Measurements from ENCODE around the gene TRABD2B.

Gene TRABD2B

GRCh38 chr1:47914952-47915676 lies 82.1 kb downstream of the TRABD2B start:
- H3K4me1 ChIP-seq (ENCODE audit: control insufficient read depth in 2 of 2, insufficient read depth in 1 of 2, low read depth in 1 of 2, low read length in 2 of 2): peaks cover 0 to 35% of the 10 kb centered on the region in 2 donors
- H2AFZ ChIP-seq (ENCODE audit: low read length): no peak overlapping the region
- no peak overlapping the region for H3K27ac ChIP-seq (replicated peaks; ENCODE audit: low read length)
- H2AK5ac ChIP-seq (ENCODE audit: low read depth, low read length): no peak overlapping the region
- no peak overlapping the region for H4K8ac ChIP-seq (ENCODE audit: low read depth, low read length)
- H3K79me1 ChIP-seq (ENCODE audit: low read depth, low read length): no peaks in the 10 kb centered on the region
- H2BK120ac ChIP-seq (ENCODE audit: low read depth, low read length): no peak overlapping the region
- H3K9ac ChIP-seq (ENCODE audit: low read depth, low read length, poor library complexity): no peak overlapping the region
- H3K9me3 ChIP-seq (replicated peaks in 1 of 2; ENCODE audit: control insufficient read depth in 2 of 2, insufficient read depth in 1 of 2, low read depth in 1 of 2, low read length in 2 of 2): no peaks in the 10 kb centered on the region
- H3K4me3 ChIP-seq (ENCODE audit: low read length in 2 of 2): no peak overlapping the region
- no peak for DNase-seq (ENCODE audit: low spot score)
- peak overlapping the region; percentile 62 for H2BK5ac ChIP-seq (ENCODE audit: low read length)
- H2BK15ac ChIP-seq (ENCODE audit: low read length): no peak overlapping the region
- no CpG with 5 or more reads among the region's 8 CpGs for WGBS, 2 donors (ENCODE audit: extremely low coverage in 2 of 2, insufficient read length in 2 of 2, insufficient replicate concordance in 1 of 2)
- no peak overlapping the region for H3K4ac ChIP-seq (ENCODE audit: low read length)
- no peak overlapping the region for H3K23ac ChIP-seq (ENCODE audit: low read depth, low read length, poor library complexity)
- H3K36me3 ChIP-seq (replicated peaks in 1 of 2; ENCODE audit: control insufficient read depth in 2 of 2, insufficient read depth in 2 of 2, low read length in 2 of 2): no peaks in the 10 kb centered on the region
- no peak overlapping the region for H3K18ac ChIP-seq (ENCODE audit: low read length)
- no peak overlapping the region for H4K91ac ChIP-seq (ENCODE audit: low read depth, low read length, poor library complexity)
- no peak overlapping the region for H3K14ac ChIP-seq (ENCODE audit: low read length)
- H3K4me2 ChIP-seq (ENCODE audit: insufficient read depth, low read length, poor library complexity, severe bottlenecking): no peak overlapping the region
- H2BK12ac ChIP-seq (ENCODE audit: low read length): no peak overlapping the region
- no peaks in the 10 kb centered on the region for H3K27me3 ChIP-seq (ENCODE audit: control insufficient read depth in 3 of 3, insufficient read depth in 3 of 3, low read depth in 1 of 3, low read length in 3 of 3)

GRCh38 chr1:47914218-47914938 lies 82.8 kb downstream of the TRABD2B start:
- H3K27ac ChIP-seq (replicated peaks; ENCODE audit: low read length): no peak overlapping the region
- H2BK120ac ChIP-seq (ENCODE audit: low read depth, low read length): no peak overlapping the region
- no peaks in the 10 kb centered on the region for H3K27me3 ChIP-seq (ENCODE audit: control insufficient read depth in 3 of 3, insufficient read depth in 3 of 3, low read depth in 1 of 3, low read length in 3 of 3)
- peak overlapping the region; percentile 21 for H2AK5ac ChIP-seq (ENCODE audit: low read depth, low read length)
- WGBS, 2 donors (ENCODE audit: extremely low coverage in 2 of 2, insufficient read length in 2 of 2, insufficient replicate concordance in 1 of 2): no CpG with 5 or more reads among the region's 13 CpGs
- no peak overlapping the region for H3K23ac ChIP-seq (ENCODE audit: low read depth, low read length, poor library complexity)
- no peak for DNase-seq (ENCODE audit: low spot score)
- H4K8ac ChIP-seq (ENCODE audit: low read depth, low read length): no peak overlapping the region
- H3K4ac ChIP-seq (ENCODE audit: low read length): no peak overlapping the region
- peak overlapping the region; percentile 41 for H2BK15ac ChIP-seq (ENCODE audit: low read length)
- H3K4me2 ChIP-seq (ENCODE audit: insufficient read depth, low read length, poor library complexity, severe bottlenecking): no peak overlapping the region
- no peaks in the 10 kb centered on the region for H3K9me3 ChIP-seq (replicated peaks in 1 of 2; ENCODE audit: control insufficient read depth in 2 of 2, insufficient read depth in 1 of 2, low read depth in 1 of 2, low read length in 2 of 2)
- H4K91ac ChIP-seq (ENCODE audit: low read depth, low read length, poor library complexity): no peak overlapping the region
- H3K4me3 ChIP-seq (ENCODE audit: low read length in 2 of 2): no peak overlapping the region
- H3K36me3 ChIP-seq (replicated peaks in 1 of 2; ENCODE audit: control insufficient read depth in 2 of 2, insufficient read depth in 2 of 2, low read length in 2 of 2): no peaks in the 10 kb centered on the region
- peak overlapping the region; percentile 6 for H2BK12ac ChIP-seq (ENCODE audit: low read length)
- H3K79me1 ChIP-seq (ENCODE audit: low read depth, low read length): no peaks in the 10 kb centered on the region
- H3K9ac ChIP-seq (ENCODE audit: low read depth, low read length, poor library complexity): no peak overlapping the region
- H2BK5ac ChIP-seq (ENCODE audit: low read length): no peak overlapping the region
- no peak overlapping the region for H2AFZ ChIP-seq (ENCODE audit: low read length)
- H3K4me1 ChIP-seq (ENCODE audit: control insufficient read depth in 2 of 2, insufficient read depth in 1 of 2, low read depth in 1 of 2, low read length in 2 of 2): peaks cover 0 to 35% of the 10 kb centered on the region in 2 donors
- H3K18ac ChIP-seq (ENCODE audit: low read length): peak overlapping the region; percentile 39
- no peak overlapping the region for H3K14ac ChIP-seq (ENCODE audit: low read length)

DNA sequence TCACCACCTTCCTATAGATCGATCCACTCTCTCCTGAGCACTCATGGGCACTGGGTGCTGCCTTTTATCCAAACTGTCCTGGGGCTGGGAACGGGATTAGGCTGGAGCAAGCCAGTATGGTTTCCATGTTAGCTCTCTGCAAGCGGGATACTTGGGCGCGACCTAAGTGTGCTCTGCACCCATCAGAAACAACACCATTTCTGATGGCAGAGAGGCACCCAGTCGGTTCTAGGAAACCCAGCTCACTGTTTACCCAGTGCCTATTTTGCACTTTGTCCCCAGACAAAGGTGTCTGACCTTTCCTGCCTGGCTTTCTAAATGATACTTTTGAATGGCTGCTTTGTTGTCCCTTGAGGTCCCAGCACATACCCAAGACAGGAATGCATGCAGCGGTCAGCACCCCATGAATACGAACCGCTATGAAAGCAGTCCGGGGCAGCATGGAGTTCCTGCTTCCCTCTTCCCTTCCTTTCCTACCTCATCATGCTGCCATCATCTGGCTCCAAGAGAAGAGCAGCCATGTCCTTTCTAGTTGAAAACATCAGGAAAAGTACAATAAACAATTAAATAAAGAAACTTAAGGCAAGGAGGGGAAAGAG lies 83.9 kb downstream of the TRABD2B start:
- H4K91ac ChIP-seq (ENCODE audit: low read depth, low read length, poor library complexity): no peak overlapping the region
- H2AFZ ChIP-seq (ENCODE audit: low read length): no peak overlapping the region
- no peak overlapping the region for H3K4ac ChIP-seq (ENCODE audit: low read length)
- H3K4me2 ChIP-seq (ENCODE audit: insufficient read depth, low read length, poor library complexity, severe bottlenecking): no peak overlapping the region
- H3K14ac ChIP-seq (ENCODE audit: low read length): no peak overlapping the region
- H2BK15ac ChIP-seq (ENCODE audit: low read length): no peak overlapping the region
- DNase-seq (ENCODE audit: low spot score): no peak
- no peaks in the 10 kb centered on the region for H3K9me3 ChIP-seq (replicated peaks in 1 of 2; ENCODE audit: control insufficient read depth in 2 of 2, insufficient read depth in 1 of 2, low read depth in 1 of 2, low read length in 2 of 2)
- no peak overlapping the region for H2BK12ac ChIP-seq (ENCODE audit: low read length)
- H3K18ac ChIP-seq (ENCODE audit: low read length): peak overlapping the region; percentile 6
- no peaks in the 10 kb centered on the region for H3K36me3 ChIP-seq (replicated peaks in 1 of 2; ENCODE audit: control insufficient read depth in 2 of 2, insufficient read depth in 2 of 2, low read length in 2 of 2)
- no peaks in the 10 kb centered on the region for H3K79me1 ChIP-seq (ENCODE audit: low read depth, low read length)
- H2AK5ac ChIP-seq (ENCODE audit: low read depth, low read length): peak overlapping the region; percentile 77
- H3K23ac ChIP-seq (ENCODE audit: low read depth, low read length, poor library complexity): no peak overlapping the region
- H2BK120ac ChIP-seq (ENCODE audit: low read depth, low read length): no peak overlapping the region
- no peak overlapping the region for H3K4me3 ChIP-seq (ENCODE audit: low read length in 2 of 2)
- no CpG with 5 or more reads among the region's 10 CpGs for WGBS, 2 donors (ENCODE audit: extremely low coverage in 2 of 2, insufficient read length in 2 of 2, insufficient replicate concordance in 1 of 2)
- H3K27ac ChIP-seq (replicated peaks; ENCODE audit: low read length): no peak overlapping the region
- H3K4me1 ChIP-seq (ENCODE audit: control insufficient read depth in 2 of 2, insufficient read depth in 1 of 2, low read depth in 1 of 2, low read length in 2 of 2): peaks cover 0 to 35% of the 10 kb centered on the region in 2 donors
- H2BK5ac ChIP-seq (ENCODE audit: low read length): peak overlapping the region; percentile 26
- peaks cover 0 to 3% (median 0%) of the 10 kb centered on the region in 3 experiments for H3K27me3 ChIP-seq (ENCODE audit: control insufficient read depth in 3 of 3, insufficient read depth in 3 of 3, low read depth in 1 of 3, low read length in 3 of 3)
- no peak overlapping the region for H4K8ac ChIP-seq (ENCODE audit: low read depth, low read length)
- no peak overlapping the region for H3K9ac ChIP-seq (ENCODE audit: low read depth, low read length, poor library complexity)

- no peak for DNase-seq (ENCODE audit: low spot score)
- H3K4ac ChIP-seq (ENCODE audit: low read length): no peak overlapping the region
- H3K18ac ChIP-seq (ENCODE audit: low read length): peak overlapping the region; percentile 81
- peak overlapping the region; percentile 26 for H2BK5ac ChIP-seq (ENCODE audit: low read length)
- no peak overlapping the region for H2BK12ac ChIP-seq (ENCODE audit: low read length)
- no CpG with 5 or more reads among the region's 4 CpGs for WGBS, 2 donors (ENCODE audit: extremely low coverage in 2 of 2, insufficient read length in 2 of 2, insufficient replicate concordance in 1 of 2)
- peak overlapping the region; percentile 77 for H2AK5ac ChIP-seq (ENCODE audit: low read depth, low read length)
- H3K14ac ChIP-seq (ENCODE audit: low read length): no peak overlapping the region
- H4K8ac ChIP-seq (ENCODE audit: low read depth, low read length): no peak overlapping the region
- peak overlapping the region; percentile 22 for H2BK15ac ChIP-seq (ENCODE audit: low read length)
- no peak overlapping the region for H3K9ac ChIP-seq (ENCODE audit: low read depth, low read length, poor library complexity)
- no peak overlapping the region for H4K91ac ChIP-seq (ENCODE audit: low read depth, low read length, poor library complexity)
- H3K27ac ChIP-seq (replicated peaks; ENCODE audit: low read length): no peak overlapping the region
- peaks cover 0 to 5% (median 0%) of the 10 kb centered on the region in 3 experiments for H3K27me3 ChIP-seq (ENCODE audit: control insufficient read depth in 3 of 3, insufficient read depth in 3 of 3, low read depth in 1 of 3, low read length in 3 of 3)
- no peak overlapping the region for H3K4me3 ChIP-seq (ENCODE audit: low read length in 2 of 2)
- H3K79me1 ChIP-seq (ENCODE audit: low read depth, low read length): no peaks in the 10 kb centered on the region
- H3K9me3 ChIP-seq (replicated peaks in 1 of 2; ENCODE audit: control insufficient read depth in 2 of 2, insufficient read depth in 1 of 2, low read depth in 1 of 2, low read length in 2 of 2): no peaks in the 10 kb centered on the region
- no peaks in the 10 kb centered on the region for H3K36me3 ChIP-seq (replicated peaks in 1 of 2; ENCODE audit: control insufficient read depth in 2 of 2, insufficient read depth in 2 of 2, low read length in 2 of 2)
- no peak overlapping the region for H3K4me2 ChIP-seq (ENCODE audit: insufficient read depth, low read length, poor library complexity, severe bottlenecking)
- H2AFZ ChIP-seq (ENCODE audit: low read length): no peak overlapping the region
- no peak overlapping the region for H2BK120ac ChIP-seq (ENCODE audit: low read depth, low read length)
- no peak overlapping the region for H3K23ac ChIP-seq (ENCODE audit: low read depth, low read length, poor library complexity)
- peaks cover 0 to 35% of the 10 kb centered on the region in 2 donors for H3K4me1 ChIP-seq (ENCODE audit: control insufficient read depth in 2 of 2, insufficient read depth in 1 of 2, low read depth in 1 of 2, low read length in 2 of 2)
Measured at GRCh38 chr1:47912756-47913155, 84.4 kb downstream of the TRABD2B start.

Data from neuronal stem cell (in vitro differentiated cells).